Left colon (tissue), 2 donors: ENCODE results near the gene CRY2. TPM values are rescaled to one million over a fixed set of nuclear protein-coding genes. Genes with fewer than 3 reads are reported as not detected.
"Not testable (repeated sequence)": the region's sequence is repeated elsewhere in the genome, so short reads cannot be mapped to it uniquely, and the experiment has no call there.

ENCODE experiments used
- ATAC-seq: fragments of 200-7000 bp; cut with Tn5 transposase; one replicate; pipeline ENCODE4 v1.9.1; 2020; ENCODE audit warnings: mild to moderate bottlenecking, moderate library complexity
- DNase-seq, 2 donors: peaks; one replicate each; pipeline ENCODE4 v3.0.0-alpha.2; 2020
- intact Hi-C, 2 donors: fragments of 100-400 bp; cut with DNase I in 1 of 2; cut with micrococcal nuclease in 1 of 2; formaldehyde crosslinking; loops; one replicate each; pipeline versions ENCODE4 v1.11.2 to v1.14.0; 2022; cut with DNase I, micrococcal nuclease
- total RNA-seq, 2 donors: library from RNA; stranded (reverse); fragmentation: NEBNext Ultra II Directional; extraction: Animal tissue kit (Norgen Biotek cat#: 25700); gene quantifications; one replicate each; pipeline ENCODE4 v1.2.1, GENCODE V29; 2021
- donor health status: DM: no; HTN: no; CAD: no.
- donor health status: DM: yes; HTN: yes; CAD: no.

Gene CRY2
- total RNA-seq, 2 donors from 2014 or later: 25.6 to 31.3 TPM

DNA sequence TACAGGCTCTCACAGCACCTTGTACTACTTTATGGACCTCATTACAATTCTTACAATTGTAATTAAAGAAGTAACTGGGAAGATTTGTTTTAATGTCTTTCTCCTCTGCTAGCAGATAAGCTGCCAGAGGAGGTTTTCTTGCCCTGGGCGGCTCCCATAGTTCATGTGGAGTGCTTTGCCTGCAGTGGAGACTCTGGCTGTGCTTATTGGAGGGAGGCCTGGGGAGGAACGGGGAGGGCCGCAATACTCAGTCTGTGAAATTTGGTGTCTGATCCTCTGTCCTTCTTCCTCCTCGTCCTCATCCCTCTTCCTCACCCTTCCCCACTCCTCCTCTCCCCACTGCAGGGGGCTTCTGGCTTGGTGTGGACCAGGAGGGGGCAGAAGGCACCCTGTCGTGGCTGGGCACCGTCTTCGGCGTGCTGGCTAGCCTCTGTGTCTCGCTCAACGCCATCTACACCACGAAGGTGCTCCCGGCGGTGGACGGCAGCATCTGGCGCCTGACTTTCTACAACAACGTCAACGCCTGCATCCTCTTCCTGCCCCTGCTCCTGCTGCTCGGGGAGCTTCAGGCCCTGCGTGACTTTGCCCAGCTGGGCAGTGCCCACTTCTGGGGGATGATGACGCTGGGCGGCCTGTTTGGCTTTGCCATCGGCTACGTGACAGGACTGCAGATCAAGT lies 36.7 kb upstream of the CRY2 start:
- no peak for ATAC-seq
- intact Hi-C loops: no loop called here
- no peak for DNase-seq

DNA sequence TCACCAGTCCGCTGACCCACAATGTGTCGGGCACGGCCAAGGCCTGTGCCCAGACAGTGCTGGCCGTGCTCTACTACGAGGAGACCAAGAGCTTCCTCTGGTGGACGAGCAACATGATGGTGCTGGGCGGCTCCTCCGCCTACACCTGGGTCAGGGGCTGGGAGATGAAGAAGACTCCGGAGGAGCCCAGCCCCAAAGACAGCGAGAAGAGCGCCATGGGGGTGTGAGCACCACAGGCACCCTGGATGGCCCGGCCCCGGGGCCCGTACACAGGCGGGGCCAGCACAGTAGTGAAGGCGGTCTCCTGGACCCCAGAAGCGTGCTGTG lies 36.2 kb upstream of the CRY2 start:
- no peak for ATAC-seq
- no peak for DNase-seq
- intact Hi-C loops: no loop called here

DNA sequence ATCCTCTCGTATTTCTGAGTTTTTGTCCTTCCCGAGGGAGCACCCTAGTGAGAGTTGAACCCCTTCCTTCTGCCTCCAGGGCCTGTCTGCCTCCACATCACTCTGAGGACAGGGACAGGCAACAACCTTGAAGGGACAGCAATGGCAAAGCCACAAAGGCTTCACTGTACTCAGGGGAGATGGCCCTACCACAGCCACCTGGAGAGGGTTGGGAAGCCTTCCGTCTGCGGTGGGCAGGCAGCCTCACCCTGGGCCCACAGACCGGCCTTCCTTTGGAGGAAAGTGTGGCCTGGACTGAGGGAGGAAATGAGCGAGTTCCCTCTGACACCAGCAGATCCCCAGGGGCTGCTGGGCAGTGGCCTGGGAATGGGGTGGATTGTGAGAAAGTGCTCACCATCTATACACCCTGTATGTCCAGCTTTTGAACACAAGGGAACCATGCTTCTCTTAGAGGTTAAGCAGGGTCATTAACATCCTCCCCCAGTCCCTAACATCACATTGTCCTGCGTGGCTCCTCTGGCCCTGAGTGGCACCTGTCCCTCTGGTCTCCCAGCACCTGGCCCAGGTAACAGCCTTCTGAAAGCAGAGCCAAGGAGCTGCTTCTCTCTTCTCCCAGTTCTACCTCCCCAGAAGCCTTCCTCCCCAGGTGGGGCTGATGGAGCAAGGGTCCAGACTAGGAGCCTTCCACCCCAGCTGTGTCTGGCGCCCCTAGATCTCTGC lies 35.5 kb upstream of the CRY2 start:
- intact Hi-C loops: no loop called here
- DNase-seq (no peak), ATAC-seq (no peak)

DNA sequence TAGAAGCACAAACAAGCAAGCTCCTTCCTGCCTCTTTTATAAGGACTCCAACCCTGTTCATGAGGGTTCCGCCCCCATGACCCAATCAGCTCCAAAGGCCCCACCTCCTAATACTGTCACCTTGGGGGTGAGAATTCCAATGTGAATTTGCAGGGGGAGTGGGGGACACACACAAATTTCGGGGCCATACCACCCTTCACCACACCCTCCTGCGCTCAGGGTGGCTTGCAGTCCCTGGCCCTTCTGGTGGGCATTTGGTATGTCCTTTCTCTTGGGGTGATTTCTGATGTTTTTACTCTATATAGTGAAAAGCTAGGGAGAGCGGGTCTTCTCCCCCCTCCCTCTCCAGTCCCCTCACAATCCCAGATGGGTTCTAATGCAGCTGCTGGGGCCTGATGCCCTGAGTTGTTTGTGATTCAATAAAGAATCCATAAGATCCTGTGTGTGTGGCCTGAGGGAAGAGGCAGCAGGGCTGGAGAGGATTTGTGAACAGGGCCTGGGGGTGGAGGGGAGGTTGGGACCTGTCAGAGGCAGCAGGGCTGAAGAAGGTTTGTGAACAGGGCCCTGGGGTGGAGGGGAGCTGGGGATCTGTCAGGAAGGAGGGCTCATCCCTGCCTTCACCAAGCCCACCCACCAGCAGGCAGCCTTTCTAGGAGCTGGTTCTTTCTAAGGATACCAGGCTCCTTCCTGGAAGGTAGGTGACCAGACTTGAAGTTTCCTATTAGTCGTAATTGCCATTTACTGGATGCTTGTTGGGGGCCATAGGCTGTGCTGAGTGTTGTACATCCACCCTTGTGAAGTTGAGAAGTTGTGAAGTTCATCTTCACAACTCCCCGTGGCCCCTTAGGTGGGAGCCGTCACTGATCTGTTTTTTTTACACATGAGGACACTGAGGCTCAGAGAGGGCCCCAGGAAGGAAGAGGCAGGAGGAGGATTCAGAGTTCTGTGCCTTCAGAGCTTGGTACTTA lies 34.4 kb upstream of the CRY2 start:
- intact Hi-C loops: no loop called here
- peak; percentile 9 for ATAC-seq
- no peak for DNase-seq

DNA sequence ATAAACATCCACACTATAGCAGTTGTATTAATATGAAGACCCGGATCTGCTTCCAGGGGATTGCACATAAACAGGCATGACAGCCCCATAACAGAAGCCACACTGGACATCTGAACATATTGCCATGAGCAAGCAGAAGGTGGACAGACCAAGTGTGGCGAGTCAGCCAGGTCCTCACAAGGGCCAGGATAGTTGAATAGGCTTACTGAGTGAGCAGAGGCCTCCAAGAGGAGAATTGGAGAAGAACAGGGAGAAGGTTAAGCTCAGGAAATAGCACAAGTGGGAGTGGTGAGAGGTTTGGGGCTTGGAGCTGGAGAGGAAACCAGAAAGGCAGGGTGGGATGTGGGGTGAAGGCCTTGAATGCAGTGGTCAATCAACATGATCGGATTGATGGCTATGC lies 31.5 kb upstream of the CRY2 start:
- ATAC-seq: peak; percentile 40
- DNase-seq: no peak
- intact Hi-C loops: no loop called here

DNA sequence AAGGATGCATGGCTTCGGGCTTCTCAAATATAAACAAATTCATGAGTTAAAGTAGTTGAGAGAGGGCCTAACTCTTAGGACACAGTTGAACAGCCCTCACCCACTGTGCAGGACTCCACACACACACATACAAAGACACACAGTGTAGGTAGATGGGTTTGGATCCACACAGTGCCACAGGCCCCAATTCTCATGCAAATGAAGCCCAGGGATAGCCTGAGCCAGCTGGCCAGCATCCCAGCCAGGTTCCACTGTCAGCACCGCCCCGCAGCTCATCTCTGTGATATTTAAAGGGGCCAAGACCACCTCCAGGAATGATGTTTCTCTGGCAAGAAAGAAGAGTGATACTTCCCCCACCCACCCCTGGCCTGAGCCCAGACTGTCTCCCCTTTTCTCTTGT lies 30.7 kb upstream of the CRY2 start:
- peak; percentile 24 for ATAC-seq
- intact Hi-C loops: no loop called here
- no peak for DNase-seq

DNA sequence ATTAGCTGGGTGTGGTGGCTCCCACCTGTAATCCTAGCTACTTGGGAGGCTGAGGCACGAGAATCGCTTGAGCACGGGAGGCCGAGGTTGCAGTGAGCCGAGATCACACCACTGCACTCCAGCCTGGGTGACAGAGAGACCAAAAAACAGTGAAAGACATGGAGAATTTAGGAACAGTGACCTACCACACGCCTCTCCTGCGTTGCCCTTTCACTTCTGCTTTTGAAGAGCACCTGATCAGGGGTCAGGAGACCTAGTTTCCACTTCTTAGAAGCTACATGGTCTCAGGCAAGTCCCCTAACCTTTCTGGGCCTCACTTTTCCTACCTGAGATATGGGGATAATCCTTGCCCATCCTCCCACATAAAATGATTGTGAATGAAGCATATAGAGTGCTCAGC lies 30.1 kb upstream of the CRY2 start:
- intact Hi-C loops: no loop called here
- ATAC-seq: no peak
- no peak for DNase-seq

DNA sequence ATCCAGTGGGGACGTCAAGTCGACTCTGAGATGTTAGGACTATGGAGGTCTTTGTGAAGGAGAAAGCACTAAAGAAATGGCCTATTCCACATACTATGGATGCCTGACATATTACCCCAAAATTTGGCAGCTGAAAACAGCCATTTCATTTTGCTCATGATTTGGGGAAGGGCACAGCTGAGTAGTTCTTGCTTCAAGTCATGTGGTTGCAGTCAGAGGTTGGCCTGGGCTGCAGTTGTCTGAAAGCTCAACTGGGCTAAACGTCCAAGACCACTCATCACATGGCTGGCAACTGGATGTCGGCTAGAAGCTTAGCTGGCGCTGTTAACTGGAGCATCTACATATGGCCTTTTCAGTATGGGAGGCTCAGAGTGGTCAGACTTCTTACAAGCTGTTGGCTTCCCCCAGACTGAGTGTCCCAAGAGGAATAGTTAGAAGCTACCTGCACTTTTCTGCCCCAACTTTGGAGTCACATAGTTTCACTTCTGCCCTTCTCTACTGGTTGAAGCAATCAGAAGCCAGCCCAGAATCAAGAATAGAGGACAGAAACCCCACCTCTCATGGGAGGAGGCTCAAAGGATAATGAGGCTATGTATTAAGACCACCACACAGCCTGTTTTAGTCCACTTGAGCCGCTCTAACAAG lies 28.2 kb upstream of the CRY2 start:
- intact Hi-C loops: no loop called here
- ATAC-seq: no peak
- DNase-seq: no peak

DNA sequence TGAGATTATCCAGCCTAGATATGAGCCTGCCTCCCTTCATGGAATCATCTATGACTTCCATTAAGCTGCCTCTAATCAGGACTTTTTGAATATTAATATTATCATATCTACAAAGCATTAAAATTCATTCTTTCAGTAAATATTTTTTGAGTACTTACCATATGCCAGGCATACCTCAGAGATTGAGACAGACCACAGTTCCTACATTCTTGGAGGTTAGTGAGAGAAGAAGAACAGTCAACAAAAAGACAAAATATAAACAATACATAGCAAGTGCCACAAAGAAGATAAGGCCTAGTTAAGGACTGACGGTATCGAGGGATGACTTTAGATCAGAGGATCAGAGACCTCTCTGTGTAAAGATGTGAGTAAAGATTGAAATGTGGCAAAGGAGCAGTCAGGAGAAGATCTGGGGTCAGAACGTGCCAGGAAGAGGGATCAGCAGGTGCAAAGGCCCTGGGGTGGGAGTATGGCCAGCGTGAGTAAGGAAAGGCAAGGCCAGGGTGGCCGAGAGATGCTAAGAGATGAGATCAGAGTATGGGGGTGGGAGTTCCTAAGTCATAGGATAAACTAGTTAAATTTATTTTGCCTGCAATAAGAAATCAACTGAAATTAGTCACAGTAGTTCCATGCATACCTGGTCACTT lies 26.9 kb upstream of the CRY2 start:
- ATAC-seq (no peak), DNase-seq (no peak)
- intact Hi-C loops: no loop called here

DNA sequence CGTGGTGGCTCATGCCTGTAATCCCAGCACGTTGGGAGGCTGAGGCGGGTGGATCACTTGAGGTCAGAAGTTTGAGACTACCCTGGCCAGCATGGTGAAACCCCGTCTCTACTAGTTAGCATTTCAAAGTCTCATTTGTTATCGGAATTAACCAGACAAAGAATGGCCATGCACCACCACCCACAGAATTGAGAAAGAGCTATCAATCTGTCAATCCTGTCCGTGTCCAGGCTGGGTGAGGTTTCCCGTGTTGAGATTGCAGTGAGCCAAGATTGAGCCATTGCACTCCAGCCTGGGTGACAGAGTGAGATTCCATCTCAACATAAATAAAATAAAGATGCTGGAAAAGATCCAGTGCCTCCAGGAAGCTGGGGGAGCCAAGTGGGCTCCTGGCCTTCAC lies 20.8 kb upstream of the CRY2 start:
- intact Hi-C loops, DNase-seq, ATAC-seq: not testable (repeated sequence)

DNA sequence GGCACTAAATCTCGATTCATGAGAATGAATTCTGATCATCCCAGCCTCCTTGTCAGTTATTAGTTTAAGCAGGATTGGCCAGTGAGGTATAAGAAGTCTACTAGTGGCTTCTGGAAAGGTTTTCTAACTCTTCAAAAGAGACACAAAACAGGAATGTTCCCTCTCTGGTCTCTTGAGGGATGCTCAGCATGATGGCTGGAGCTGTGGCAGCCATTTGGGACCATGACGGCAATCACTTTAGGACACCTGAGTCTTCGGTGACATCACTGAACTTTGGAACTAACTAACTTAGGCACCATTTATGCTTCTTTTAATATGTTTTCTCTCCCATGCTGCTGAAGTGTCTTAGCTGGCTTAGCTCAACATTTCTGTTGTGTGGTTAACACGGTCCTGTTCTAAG lies 20.2 kb upstream of the CRY2 start:
- intact Hi-C loops: no loop called here
- ATAC-seq (no peak), DNase-seq (no peak)

DNA sequence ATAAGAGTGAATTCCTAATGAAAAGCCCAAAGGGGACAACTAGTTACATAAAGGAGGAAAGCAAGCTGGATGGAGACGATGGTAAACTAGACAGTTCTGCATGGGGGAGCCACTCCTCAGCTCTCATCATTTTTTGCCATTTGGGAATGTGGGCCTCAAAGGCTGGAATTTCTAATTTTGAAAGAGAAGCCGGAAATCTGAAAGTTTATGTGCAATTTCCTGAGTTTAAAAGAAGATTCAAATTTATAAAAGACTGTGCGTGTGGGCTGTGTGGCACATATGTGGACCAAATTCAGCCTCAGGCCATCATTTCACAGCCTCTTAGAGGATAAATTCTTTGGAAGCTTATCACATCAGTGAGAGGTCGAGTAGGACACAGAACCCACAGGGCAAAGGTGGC lies 18.3 kb upstream of the CRY2 start:
- DNase-seq (no peak), ATAC-seq (no peak)
- intact Hi-C loops: no loop called here

DNA sequence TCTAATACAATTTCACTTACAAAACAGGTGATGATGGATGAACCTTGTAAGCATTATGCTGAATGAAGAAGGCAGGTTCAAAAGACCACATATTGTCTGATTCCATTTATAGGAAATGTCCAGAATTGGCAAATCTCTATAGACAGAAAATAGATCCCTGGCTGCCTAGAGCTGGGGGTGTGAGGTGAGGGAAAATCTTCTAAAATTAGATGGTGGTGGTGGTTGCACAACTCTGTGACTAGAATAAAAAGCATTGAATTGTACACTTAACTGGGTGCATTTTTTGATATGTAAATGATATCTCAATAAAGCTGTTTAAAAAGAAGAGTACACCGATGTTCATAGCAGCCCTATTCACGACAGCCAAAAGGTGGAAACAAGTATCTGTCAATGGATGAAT lies 16.7 kb upstream of the CRY2 start:
- intact Hi-C loops: no loop called here
- DNase-seq (no peak), ATAC-seq (no peak)

DNA sequence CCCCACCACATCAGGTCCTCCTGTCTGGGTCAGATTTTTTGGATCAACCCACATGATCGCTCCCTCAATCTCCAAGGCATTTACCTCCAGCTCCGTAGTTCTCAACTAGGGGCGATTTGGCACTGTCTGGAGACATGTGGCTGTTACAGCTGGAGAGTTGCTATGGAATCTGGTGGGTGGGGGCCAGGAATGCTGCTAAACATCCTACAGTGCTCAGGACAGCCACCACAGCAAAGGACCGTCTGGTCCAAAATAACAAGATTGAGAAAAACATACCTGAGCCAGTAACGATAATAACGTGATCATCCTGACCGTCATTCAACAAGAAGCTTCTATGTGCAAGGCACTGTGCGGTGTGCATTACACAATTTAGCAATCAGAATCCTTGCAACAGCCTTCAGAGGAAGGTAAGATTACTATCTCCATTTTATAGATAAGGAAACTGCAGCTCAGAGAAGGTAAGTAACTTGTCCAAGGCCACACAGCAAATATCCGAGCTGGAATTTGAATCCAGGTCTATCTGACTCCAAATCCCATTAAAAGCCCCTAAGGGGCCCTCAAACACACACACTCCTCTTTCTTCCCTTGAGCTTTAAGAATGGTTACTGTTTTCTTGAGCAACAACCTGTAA lies 14.3 kb upstream of the CRY2 start:
- intact Hi-C loops: no loop called here
- DNase-seq (no peak), ATAC-seq (no peak)

DNA sequence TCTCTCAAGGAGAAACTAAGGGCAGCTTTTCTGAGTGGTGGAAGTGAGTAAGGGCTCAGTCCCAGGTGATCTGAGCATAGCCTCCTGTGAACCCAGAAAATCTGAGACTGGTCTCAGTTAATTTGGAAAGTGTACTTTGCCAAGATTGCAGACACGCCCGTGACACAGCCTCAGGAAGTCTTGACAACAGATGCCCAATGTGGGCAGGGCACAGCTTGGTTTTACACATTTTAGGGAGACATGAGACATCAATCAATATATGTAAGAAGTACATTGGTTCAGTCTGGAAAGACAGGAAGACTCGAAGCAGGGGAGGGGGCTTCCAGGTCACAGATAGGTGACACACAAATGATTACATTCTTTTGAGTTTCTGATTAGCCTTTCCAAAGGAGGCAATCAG lies 13.5 kb upstream of the CRY2 start:
- no peak for DNase-seq
- ATAC-seq: no peak
- intact Hi-C loops: no loop called here

DNA sequence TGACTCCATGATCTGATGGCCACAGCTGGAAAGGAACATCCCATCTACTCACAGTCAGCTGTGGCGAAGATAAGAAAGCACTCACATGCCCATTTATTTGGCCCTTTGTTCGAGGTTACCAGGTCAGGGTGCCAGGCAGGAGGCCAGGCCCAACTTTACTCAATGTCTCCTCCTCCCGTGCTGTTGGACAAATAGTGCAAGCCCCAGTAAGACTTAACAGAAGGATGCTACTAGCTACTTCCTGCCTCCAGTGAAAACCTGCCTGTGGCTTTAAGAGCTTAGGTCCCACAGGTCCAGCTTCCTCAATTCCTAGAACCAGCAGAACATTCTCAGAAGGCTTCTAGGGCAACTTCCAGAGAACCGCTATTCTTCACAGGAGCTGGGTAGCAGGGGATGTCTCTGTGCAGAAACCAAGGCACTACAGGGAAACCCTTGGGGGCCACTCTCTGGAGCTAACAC lies 12.9 kb upstream of the CRY2 start:
- intact Hi-C loops: no loop called here
- ATAC-seq: no peak
- no peak for DNase-seq

DNA sequence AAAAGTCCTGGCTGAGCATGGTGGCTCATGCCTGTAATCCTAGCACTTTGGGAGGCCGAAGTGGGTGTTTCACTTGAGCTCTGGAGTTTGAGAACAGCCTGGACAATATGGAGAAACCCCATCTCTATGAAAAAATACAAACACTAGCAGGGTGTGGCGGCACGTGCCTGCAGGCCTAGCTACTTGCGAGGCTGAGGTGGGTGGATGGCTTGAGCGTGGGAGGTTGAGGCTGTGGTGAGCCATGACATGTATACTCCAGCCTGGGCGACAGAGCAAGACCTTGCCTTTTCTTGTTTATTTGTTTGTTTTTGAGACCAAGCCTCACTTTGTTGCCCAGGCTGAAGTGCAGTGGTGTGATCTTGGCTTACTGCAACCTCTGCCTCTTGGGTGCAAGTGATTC lies 8.1 kb upstream of the CRY2 start:
- intact Hi-C loops: no loop called here
- no peak for ATAC-seq
- no peak for DNase-seq

DNA sequence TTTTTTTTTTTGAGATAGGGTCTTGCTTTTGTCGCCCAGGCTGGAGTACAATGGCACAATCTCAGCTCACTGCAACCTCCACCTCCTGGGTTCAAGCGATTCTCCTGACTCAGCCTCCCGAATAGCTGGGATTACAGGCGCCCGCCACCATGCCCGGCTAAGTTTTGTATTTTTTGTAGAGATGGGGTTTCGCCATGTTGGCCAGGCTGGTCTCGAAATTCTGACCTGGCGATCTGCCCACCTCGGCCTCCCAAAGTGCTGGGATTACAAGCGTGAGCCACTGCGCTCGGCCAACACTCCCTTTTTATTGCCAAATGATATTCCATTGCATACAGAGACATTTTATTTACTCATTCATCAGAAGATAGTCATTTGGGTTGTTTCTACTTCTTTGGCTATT lies 7.0 kb upstream of the CRY2 start:
- intact Hi-C loops, DNase-seq, ATAC-seq: not testable (repeated sequence)
